Muscle of leg (tissue), 11 donors: ENCODE measurements around the gene CISD2. TPM values are rescaled to one million over a fixed set of nuclear protein-coding genes. Genes with fewer than 3 reads are reported as not detected.
"Not testable (repeated sequence)": the region's sequence is repeated elsewhere in the genome, so short reads cannot be mapped to it uniquely, and the experiment has no call there.

ENCODE experiments used
- DNase-seq: peaks from one replicate; pipeline ENCODE4 v3.0.0; 2013
- H3K27ac ChIP-seq: one replicate; pipeline ENCODE4 v1.5.1; 2013; ENCODE audit warnings: mild to moderate bottlenecking, low read length, control low read depth
- H3K27me3 ChIP-seq: one replicate; pipeline ENCODE4 v1.6.1; 2013; ENCODE audit warnings: low read length; ENCODE audit not compliant: control insufficient read depth, insufficient read depth
- H3K36me3 ChIP-seq: one replicate; pipeline ENCODE4 v1.6.1; 2013; ENCODE audit warnings: low read length; ENCODE audit not compliant: control insufficient read depth, insufficient read depth
- H3K4me1 ChIP-seq: one replicate; pipeline ENCODE4 v1.6.1; 2013; ENCODE audit warnings: low read length; ENCODE audit not compliant: control insufficient read depth, insufficient read depth
- H3K4me3 ChIP-seq: one replicate; pipeline ENCODE4 v1.5.1; 2013; ENCODE audit warnings: low read length, control low read depth
- H3K9me3 ChIP-seq: replicated peaks from 2 replicates; pipeline ENCODE4 v1.6.1; 2013; ENCODE audit warnings: low read depth, low read length; ENCODE audit not compliant: control insufficient read depth
- WGBS: methylation state at CpG from one replicate; pipeline ENCODE4 v1.1.5; 2013; ENCODE audit warnings: missing lambda C conversion rate; ENCODE audit not compliant: insufficient coverage; 5-methylcytosine and 5-hydroxymethylcytosine counted together
- polyA plus RNA-seq, 8 donors: library from polyadenylated mRNA; unstranded; fragments of 120-200 nt; gene quantifications; one replicate each; pipeline versions ENCODE4 v1.2.1 to v1.2.3, GENCODE V29; 2013; ENCODE audit warnings: inconsistent platforms in 1 of 8, low replicate concordance in 1 of 8; ENCODE audit not compliant: insufficient read length in 8 of 8, insufficient read depth in 1 of 8
- total RNA-seq: library from RNA; stranded (reverse); fragments of 120-200 nt; gene quantifications from one replicate; pipeline ENCODE4 v1.2.4, GENCODE V29; 2013

CISD2 gene
- total and polyA plus RNA-seq, 9 donors = 15.4 to 29.6 (median 25.9) TPM

- H3K36me3 ChIP-seq = no peaks in the 10 kb centered on the region
- peaks cover 8% of the 10 kb centered on the region for H3K4me1 ChIP-seq
- H3K27ac ChIP-seq = peak overlapping the region; percentile 97
- H3K4me3 ChIP-seq = peak overlapping the region; percentile 75
- no peaks in the 10 kb centered on the region for H3K9me3 ChIP-seq
- WGBS = 36% methylated on average over 5 of the region's 23 CpGs
- no peaks in the 10 kb centered on the region for H3K27me3 ChIP-seq
- no peak for DNase-seq
These were observed 525 bp upstream of the CISD2 start for GRCh38 chr4:102868153-102868780.

GRCh38 chr4:102869569-102870197 is 891 bp downstream of the CISD2 start:
- DNase-seq = no peak
- WGBS = 17% methylated on average over 2 of the region's 19 CpGs
- H3K4me3 ChIP-seq = peak overlapping the region; percentile 75
- H3K4me1 ChIP-seq = peaks cover 8% of the 10 kb centered on the region
- no peaks in the 10 kb centered on the region for H3K27me3 ChIP-seq
- H3K36me3 ChIP-seq = peaks cover 5% of the 10 kb centered on the region
- no peaks in the 10 kb centered on the region for H3K9me3 ChIP-seq
- H3K27ac ChIP-seq = peak overlapping the region; percentile 97

GRCh38 chr4:102871772-102872171 is 3.0 kb downstream of the CISD2 start:
- peaks cover 7% of the 10 kb centered on the region for H3K36me3 ChIP-seq
- H3K4me3 ChIP-seq = no peak overlapping the region
- 89% methylated on average over 1 of the region's 2 CpGs for WGBS
- H3K27me3 ChIP-seq = no peaks in the 10 kb centered on the region
- H3K27ac ChIP-seq = no peak overlapping the region
- no peaks in the 10 kb centered on the region for H3K9me3 ChIP-seq
- H3K4me1 ChIP-seq = peaks cover 8% of the 10 kb centered on the region
- DNase-seq = peak; percentile 6

- DNase-seq, H3K9me3 ChIP-seq, H3K36me3 ChIP-seq, H3K27ac ChIP-seq, H3K4me1 ChIP-seq, H3K27me3 ChIP-seq, H3K4me3 ChIP-seq: not testable (repeated sequence)
- 100% methylated on average over 1 of the region's 3 CpGs for WGBS
These were observed 8.8 kb downstream of the CISD2 start for GRCh38 chr4:102877477-102878106.

GRCh38 chr4:102878349-102878748 is 9.6 kb downstream of the CISD2 start:
- DNase-seq = peak; percentile 55
- not testable (repeated sequence) for H3K27ac ChIP-seq, H3K27me3 ChIP-seq, H3K36me3 ChIP-seq, H3K4me1 ChIP-seq, H3K9me3 ChIP-seq, H3K4me3 ChIP-seq
- WGBS = 92% methylated on average over 4 of the region's 4 CpGs

GRCh38 chr4:102878901-102879300 is 10.1 kb downstream of the CISD2 start:
- Histone ChIP-seq H3K4me1 (no peaks in the 10 kb centered on the region), H3K36me3 (peaks cover 6% of the 10 kb centered on the region), H3K27me3 (no peaks in the 10 kb centered on the region), H3K9me3 (peaks cover 7% of the 10 kb centered on the region), H3K4me3 (no peak overlapping the region), H3K27ac (no peak overlapping the region)
- no peak for DNase-seq
- no CpG with 5 or more reads among the region's 3 CpGs for WGBS

GRCh38 chr4:102881343-102881742 is 12.6 kb downstream of the CISD2 start:
- no peaks in the 10 kb centered on the region for H3K4me1 ChIP-seq
- WGBS = no CpG with 5 or more reads among the region's 1 CpG
- DNase-seq = no peak
- H3K4me3 ChIP-seq = no peak overlapping the region
- H3K27me3 ChIP-seq = no peaks in the 10 kb centered on the region
- peaks cover 7% of the 10 kb centered on the region for H3K9me3 ChIP-seq
- H3K27ac ChIP-seq = no peak overlapping the region
- H3K36me3 ChIP-seq = peaks cover 3% of the 10 kb centered on the region

GRCh38 chr4:102883278-102883677 is 14.5 kb downstream of the CISD2 start:
- no peak for DNase-seq
- Histone ChIP-seq H3K4me3 (no peak overlapping the region), H3K9me3 (no peaks in the 10 kb centered on the region), H3K27me3 (no peaks in the 10 kb centered on the region), H3K36me3 (no peaks in the 10 kb centered on the region), H3K4me1 (no peaks in the 10 kb centered on the region), H3K27ac (no peak overlapping the region)
- 100% methylated on average over 1 of the region's 2 CpGs for WGBS

- not testable (repeated sequence) for H3K27ac ChIP-seq, H3K4me3 ChIP-seq, H3K9me3 ChIP-seq, H3K27me3 ChIP-seq, H3K36me3 ChIP-seq, H3K4me1 ChIP-seq, DNase-seq
- whole genome bisulfite sequencing = no CpG with 5 or more reads among the region's 2 CpGs
These were observed 19.8 kb downstream of the CISD2 start for GRCh38 chr4:102888570-102888969.

GRCh38 chr4:102889866-102890265 is 21.1 kb downstream of the CISD2 start:
- WGBS = no CpG with 5 or more reads among the region's 3 CpGs

More at GRCh38 chr4:102889866-102890265, 21.1 kb downstream of the CISD2 start:
- H3K27me3 ChIP-seq, H3K4me1 ChIP-seq, DNase-seq, H3K36me3 ChIP-seq, H3K4me3 ChIP-seq, H3K9me3 ChIP-seq, H3K27ac ChIP-seq: not testable (repeated sequence)
